HG03045 (cell line): Measurements from ENCODE around the gene DBX1.
"Not testable (repeated sequence)": the region's sequence is repeated elsewhere in the genome, so short reads cannot be mapped to it uniquely, and the experiment has no call there.

Experiments
- ATAC-seq: cut with Tn5 transposase; IDR thresholded peaks from one replicate; pipeline ENCODE4 v1.9.1; 2021; ENCODE audit warnings: mild to moderate bottlenecking, moderate library complexity; ENCODE audit not compliant: unreplicated experiment

The DBX1 gene

DNA sequence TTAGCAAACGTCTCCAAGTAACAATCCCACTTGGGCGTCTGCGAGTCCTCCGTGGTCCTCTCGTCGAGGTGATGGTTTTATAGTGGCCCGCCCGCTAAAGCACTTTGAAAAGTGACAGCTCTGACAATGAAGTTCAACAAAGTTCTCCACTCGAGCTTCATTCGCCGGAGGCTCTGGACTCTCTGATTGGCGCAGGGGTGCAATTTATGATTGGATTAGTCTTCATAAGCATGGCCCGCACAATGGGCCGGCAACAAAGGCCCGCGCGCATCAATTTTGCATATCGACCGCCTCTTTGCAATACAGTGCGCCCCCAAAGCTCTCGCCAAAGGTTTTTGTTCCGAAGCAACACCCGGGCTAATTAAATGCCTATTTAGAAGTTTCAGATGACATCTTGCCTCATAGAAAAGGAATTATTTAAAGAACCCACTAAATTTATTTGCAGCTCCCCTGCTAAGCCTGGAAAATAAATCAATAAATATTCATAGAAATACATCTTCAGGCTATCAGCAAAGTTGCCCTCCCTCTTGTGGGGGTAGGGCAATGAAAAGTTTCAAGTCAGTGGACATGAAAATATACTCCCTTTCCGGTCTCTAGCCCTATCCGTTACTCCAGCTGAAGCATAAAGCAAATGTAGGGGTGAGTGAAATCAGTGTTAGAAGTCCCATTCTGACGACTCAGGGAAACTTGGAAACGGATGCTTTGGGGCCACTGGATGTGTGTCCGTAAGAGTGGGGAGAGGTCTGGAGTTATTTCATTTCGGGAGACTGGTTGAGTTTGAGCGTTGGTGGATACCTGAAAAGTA is at the start of gene DBX1:
TSS of gene DBX1 (minus strand) at position 51 of the 805 bp plus-strand sequence. CDS start 151 bp downstream, outside the sequence.
- no peak for ATAC-seq

DNA sequence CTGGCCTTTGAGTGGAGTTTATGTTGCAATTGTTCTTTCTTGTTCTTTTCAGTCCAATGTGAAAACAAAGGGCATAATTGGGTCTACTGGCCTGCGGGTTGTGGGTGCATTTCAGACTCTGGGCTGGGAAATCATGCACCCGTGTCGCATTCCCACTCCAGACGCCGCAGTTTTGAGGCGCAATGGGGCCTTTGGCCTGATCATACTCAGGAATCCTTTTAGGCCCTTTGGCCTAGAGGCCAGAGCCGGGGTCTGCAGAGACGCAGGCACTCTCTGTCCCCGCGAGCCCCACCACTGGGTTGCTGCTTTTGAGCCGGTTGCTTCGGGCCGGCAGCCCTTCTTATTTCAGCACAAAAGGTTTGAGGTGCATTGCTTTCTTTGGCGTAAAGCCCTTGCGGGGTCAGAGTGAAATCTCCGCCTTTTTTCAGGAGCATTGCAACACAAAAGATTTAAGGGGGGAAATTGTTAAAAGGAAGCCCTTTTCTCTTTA is 48.4 kb upstream of the DBX1 start:
- no peak for ATAC-seq

DNA sequence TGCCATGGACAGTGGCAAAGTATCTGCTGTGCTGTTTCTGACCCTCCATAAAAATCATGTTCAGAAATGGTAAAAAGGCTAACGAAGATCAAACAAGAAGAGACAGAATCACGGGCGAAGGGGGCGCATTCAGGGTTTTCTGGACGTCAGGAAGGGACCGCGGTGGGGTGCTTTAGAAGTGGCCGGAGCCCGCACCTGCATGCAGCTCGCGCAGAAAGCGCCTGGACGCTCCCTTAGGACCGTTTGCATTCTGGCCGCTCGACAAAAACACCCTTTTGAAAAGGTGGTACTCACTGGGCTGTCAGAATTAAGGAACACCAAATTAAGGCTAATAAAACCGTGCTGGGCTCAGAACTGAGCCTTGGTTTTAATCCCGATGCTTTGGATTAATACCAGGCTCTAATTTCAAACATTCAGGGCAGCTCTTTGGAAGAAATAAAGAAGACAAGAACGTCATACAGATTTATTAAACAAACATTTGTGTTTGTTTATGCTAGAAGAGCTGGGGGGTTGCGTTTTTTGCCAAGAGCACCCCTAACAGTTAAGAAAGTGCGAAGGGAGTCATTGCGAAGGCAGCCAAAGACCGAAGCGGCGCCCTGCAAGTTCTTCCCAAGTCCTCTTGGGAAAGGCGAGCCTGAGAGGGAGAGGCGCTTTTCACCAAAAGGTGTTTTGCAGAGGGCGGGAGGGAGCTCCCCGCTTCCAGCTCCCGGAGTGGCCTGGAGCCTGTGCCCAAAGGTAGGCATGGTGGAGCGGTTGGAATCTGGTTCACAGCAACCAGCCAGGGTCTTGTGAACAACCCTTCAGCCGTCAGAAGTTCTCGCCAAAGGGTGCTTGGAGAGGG is 47.7 kb upstream of the DBX1 start:
- ATAC-seq: no peak

GRCh38 chr11:20205807-20206206 is 45.5 kb upstream of the DBX1 start:
- no peak for ATAC-seq

GRCh38 chr11:20204681-20205080 is 44.4 kb upstream of the DBX1 start:
- ATAC-seq: no peak

DNA sequence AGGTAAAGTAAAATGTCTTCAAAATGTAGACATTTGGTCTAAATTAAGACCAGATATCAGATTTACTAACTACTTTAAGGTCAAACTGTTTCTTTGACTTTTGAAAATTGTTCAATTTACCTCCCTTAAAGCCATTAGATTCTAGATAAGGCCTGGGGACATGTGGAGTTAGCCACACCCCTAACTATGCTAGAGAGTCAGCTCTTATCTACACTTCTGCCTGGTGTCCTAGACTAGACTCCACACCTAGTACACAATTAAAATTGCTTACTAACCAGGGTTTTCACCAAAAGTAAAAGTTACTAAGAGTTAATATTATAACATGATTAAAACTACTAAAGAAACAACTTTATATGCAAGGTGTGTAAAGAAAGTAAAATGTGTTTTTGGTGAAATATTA is 43.6 kb upstream of the DBX1 start:
- ATAC-seq: no peak

DNA sequence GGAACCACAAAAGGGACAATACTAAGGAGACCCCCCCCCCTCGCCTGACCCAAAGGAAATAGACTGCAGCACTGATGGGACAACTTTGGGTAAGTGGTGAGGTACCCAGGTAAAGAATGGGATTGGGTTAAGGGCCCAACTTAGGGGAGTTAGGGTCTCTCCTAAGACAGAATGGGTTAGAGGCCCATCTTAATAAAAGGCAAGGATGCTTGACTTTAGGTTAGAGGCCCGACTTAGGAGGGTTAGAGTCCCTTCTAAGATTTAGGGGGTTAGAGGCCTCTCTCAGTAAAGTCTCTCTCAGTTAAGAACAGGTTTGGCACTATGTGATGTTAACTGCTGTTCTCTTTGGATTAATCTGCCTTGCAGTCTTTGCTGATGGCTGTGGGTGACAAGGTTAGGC is 41.0 kb upstream of the DBX1 start:
- ATAC-seq: no peak

DNA sequence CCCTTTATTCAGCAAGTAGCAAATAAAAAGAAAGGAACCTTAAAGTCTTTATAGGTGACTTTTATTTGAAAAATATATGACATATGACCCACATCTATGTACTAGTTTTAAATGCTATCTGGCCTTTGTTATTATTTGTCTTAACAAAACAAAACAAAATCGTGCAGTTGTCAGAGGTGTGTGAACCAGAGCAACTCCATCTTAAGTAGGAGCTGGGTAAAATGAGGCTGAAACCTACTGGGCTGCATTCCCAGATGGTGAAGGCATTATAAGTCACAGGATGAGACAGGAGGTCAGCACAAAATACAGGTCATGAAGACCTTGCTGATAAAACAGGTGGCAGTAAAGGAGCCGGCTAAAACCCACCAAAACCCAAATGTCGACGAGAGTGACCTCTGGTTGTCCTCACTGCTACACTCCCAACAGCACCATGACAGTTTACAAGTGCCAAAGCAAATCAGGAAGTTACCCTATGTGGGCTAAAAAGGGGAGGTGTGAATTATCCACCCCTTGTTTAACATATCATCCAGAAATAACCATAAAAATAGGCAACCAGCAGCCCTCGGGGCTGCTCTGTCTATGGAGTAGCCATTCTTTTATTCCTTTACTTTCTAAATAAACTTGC is 40.2 kb upstream of the DBX1 start:
- ATAC-seq: not testable (repeated sequence)

GRCh38 chr11:20197881-20198280 is 37.6 kb upstream of the DBX1 start:
- ATAC-seq: no peak

GRCh38 chr11:20194470-20194869 is 34.2 kb upstream of the DBX1 start:
- no peak for ATAC-seq

DNA sequence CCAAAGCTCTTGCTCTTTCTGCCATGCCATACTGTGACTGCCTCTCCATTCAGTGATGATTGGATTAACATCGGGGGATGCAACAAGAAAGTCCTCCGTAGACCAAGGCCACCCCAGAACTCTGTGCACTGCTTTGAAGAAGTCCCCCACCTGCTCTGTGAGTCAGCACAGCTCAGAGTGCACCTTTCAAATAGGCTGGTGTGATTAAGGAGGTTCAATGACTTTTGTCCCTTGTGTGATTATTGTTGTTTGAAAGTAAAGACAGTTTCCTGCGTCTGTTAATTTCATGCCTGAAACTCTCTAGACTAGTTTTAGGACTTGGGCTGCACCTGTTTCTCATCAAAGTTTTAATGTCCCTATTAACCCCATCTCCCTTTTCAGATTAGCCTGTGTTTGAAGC is 33.0 kb upstream of the DBX1 start:
- no peak for ATAC-seq

- no peak for ATAC-seq
Observed at GRCh38 chr11:20192641-20193040, 32.4 kb upstream of the DBX1 start.

GRCh38 chr11:20192151-20192550 is 31.9 kb upstream of the DBX1 start:
- no peak for ATAC-seq

DNA sequence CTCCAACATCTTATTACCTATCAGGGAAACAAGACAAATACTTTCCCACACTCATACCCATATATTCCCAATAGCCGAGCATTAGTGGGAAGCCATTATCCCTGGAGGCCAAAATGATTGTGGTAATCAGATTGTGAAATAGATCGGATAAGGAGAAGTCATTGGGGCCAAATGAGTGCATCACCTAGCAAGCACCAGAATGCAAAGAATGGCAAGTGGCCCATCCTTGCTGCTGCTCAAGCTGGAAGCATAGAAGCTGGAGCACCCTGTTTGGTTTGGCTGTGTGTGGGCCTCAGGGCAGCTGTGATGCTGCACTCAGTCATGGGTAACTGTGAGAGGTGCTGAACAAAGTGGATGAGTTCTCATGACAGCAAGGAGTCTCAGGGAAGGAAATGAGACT is 18.7 kb upstream of the DBX1 start:
- ATAC-seq: no peak

GRCh38 chr11:20177136-20177535 is 16.9 kb upstream of the DBX1 start:
- no peak for ATAC-seq

DNA sequence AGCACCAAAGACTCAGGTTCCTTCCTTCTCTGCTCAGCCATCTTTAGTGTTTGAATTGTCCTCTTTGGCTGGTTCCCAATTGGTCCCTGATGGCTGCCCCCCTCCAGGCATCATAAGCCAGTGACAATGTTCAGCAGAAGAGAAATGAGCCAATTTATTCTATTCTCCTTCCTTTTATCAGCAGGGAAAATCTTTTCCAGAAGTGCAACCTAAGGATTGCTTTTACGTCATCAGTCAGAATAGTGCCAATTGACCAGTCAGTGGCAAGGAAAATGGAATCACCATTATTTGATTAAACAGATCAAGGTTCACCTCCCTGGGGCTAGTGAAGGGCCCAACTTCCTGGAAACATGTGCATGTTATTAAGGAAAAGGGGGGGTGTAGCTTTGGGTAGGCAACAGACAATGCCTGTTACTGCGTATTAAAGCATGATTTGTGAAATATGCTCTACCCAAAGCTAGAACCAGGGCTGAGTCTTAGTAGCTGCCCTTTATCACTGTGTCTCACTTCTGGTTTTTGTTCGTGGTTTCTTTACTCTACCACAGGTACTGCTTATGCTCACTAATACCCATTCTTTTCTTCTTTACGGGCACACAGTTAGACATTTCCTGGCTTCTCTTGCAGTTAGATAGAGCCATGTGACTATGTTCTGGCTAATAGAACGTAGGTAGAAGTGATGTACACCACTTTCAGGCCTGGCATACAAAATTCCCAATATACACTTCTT is 12.6 kb upstream of the DBX1 start:
- ATAC-seq: no peak

DNA sequence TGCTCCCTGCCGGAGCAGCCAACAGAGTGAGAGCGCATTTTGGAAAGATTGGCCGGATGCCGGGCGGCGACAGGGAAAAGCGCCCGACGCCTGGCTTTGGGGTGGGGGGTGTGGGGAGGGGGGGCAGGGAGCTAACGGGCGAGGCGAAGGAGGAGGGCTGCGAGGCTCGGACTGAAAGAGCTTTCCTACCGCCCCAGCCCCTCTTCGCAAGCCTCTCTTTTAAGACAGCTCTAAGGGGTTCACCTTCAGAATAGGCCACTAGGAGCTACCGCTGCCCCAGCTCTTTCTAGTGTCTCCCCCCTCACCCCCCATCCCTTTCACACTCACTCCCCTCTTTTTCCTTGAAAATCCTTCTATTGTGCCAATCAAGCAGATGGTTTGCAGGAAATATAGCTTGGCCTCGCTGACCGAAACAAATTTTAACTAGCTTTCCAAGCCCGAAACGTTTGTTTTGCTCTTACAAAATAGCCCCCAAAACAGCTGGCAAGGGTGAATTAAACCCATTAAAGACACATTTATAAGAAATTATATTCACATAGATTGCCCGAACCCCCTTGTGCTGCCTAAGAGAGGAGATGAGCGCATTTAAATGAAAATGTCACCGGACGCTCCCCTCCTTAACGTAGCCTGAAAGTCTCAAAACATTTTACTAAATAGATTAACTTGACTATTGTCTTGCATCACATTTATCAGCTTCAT is 3.7 kb upstream of the DBX1 start:
- ATAC-seq: no peak

DNA sequence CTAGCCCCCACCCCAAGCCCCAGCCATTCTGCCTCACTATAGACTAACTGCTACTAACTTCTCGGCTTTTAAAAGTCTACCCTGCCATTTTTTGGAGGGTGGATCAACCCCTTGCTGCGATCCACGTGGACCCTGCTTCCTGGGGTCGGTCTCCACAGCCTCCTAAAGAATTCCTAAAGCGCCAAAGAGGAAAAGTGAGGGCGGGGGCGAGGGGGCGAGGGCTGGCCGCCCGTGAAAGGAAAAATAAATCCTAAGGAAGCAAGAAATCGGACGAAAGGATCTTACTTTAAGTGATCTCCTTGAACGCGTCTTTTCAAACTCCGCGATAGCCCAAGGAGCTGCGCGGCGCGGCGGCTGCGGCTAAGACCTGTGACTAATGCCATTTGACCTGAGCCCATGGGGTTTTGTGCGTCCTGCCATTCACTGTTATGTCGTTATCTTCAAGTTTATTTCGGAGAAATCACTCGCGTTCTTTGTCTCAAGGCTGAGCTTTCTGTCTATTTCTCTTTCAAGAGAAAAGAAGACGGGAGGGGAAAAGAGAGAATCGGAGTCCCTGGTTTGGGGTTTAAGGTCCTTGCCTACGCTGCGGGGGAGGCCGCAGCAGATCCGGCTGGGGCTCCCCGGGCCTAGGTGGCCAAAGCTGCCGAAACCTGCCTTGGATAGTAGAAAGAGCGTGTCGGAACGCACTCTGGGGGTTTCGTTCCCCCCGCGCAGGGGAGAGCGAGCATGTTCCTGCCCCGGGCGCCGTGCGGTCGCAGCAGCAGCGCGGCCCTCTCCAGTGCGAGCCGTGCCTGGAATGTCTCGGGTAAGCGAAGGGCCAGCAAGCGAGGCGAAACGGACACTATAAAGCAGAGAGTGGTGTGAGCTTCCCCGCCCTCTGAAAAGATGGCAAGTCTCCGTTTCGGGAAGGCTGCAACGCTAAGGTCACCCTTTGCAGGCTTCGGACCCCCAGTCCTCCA is 2.8 kb upstream of the DBX1 start:
- no peak for ATAC-seq
